GM10847 (cell line): ENCODE data around the gene VDR.
A peak's percentile ranks its signal among the peaks of the same experiment; 100 is the strongest.

Experiments
- POLR2A ChIP-seq: IDR thresholded peaks from 2 replicates; pipeline ENCODE4 v1.6.1; 2011; ENCODE audit not compliant: insufficient read length; ENCODE audit errors: extremely low read depth

The VDR gene

DNA sequence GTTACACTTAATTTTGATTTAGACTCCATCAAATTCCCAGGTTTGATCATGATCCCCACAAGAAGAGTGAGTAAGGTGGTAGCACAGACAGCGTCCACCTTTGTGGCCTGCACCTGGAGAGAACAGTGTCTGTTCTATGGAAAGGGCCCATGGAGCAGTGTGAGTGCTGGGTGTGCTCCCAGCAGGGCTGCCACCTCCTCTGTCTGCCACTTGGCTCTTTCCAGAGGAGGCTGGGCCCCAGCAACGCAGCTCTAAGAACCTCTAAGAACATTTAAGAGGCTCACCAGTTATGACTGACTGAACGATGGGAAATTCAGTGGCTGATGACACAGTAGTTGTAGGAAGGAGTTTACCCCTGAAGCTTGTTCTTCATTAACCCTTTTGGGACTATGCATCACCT lies 17.3 kb downstream of the VDR start:
- TF ChIP-seq POLR2A, result no peak

DNA sequence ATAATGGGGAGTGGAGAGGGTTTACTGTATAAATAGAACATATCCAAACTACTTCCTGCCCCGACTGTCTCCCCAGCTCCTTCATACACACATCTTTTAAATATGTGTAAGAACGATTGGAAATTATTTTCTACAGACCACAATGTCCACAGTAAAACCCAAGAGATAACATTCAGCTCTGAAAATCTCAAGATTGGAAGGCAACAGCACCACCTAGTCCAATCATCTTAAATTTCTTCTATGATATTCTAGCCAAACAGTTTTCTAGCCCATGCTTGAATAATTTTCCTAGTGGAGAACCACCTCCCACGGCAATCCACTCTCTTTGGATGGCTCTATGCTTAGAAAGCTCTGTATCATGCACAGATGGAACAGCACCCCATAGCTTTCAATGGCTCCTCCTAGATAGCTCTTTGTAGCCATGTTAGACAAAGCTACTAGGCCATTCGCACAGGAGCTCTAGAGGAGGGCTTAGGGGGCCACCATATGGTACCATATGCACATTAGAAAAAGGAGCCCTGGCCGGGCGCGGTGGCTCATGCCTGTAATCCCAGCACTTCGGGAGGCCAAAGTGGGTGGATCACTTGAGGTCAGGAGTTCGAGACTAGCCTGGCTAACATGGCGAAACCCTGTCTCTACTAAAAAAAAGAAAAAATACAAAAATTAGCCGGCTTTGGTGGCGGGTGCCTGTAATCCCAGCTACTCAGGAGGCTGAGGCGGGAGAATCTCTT lies 18.1 kb downstream of the VDR start:
- TF ChIP-seq POLR2A, result no peak

DNA sequence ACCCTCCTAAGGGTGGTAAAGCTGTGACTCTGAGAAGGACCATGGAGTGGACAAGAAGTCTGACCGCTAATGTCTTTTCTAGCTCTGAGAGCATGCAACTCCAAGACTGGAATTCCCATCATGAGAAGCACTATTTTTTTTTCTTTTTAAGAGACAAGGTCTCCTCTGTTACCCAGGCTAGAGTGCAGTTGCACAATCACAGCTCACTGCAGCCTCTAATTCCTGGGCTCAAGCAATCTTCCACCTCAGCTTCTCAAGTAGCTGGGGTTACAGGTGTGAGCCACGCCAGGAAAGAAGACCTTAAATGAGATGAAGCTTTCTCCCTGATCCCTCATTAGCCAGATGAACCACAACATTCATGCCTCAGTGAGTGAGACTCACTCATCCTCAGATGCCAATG lies 19.2 kb downstream of the VDR start:
- no peak for TF ChIP-seq POLR2A

DNA sequence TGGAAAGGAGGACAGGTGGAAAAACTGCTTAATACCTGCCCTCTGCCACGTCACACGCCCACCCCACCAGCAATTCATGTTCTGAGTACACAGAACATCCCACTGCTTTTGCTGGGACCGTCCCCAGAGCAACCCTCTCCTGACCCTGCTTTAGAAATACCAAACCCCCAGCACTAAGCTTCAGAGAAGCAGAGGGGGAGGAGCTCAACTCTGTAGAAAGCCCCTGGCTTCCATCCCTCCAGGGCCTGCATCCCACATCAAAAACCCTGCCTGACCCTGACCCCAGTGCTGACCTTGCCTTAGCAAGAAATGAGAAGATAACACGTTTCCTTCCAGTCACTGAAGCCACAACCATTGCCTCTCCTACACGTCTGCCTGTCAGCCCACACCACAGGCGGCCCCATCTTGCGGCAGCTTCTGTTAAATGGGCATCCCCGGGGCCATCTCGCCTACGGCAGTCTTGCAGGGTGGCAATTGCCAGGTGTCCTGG lies 19.7 kb downstream of the VDR start:
- TF ChIP-seq POLR2A, result no peak

DNA sequence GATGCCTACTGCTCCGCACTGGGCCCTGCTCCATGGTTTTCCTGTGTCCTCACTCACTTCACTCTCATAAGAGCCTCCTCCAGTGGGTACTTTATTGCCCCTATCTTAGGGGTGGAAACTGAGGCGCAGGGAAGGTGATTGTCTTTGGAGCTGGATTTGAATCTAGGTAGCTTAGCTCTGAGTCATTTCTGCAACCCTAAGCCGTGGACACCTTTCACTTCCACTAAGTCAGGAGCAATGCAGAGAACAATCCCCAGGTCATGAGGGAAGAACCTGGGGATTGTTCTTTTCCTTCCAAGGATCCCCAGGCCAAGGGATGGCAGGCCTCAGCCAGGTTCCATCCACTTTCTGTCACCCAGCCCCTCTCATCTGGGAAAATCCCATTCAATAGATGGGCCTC lies 20.3 kb downstream of the VDR start:
- TF ChIP-seq POLR2A, result no peak

DNA sequence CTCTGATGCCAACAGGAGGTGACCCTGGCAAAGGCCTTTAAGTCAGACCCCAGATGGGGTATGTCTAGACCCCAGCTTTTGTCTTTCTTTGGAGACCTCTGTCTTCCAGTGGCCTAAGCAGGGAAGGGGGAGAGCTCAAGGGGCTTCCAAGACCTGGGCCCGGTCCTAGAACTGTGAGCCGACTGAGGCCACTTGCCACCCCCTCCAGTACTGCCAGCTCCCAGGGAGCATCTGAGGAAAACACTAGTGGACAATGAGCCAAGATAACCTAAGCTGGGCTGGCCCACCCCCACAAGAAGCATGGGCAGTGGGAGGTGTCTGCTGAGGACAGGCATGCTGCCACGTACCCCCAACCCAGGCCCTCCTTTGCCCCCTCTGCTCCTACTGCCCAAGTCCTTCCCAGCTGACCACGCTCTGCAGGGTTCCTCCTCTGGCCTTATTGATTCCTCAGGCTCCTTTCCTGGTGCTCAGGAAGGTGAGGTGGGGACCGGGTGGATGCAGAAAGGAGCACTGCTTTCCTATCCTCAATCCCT lies 21.1 kb downstream of the VDR start:
- TF ChIP-seq POLR2A, result no peak

DNA sequence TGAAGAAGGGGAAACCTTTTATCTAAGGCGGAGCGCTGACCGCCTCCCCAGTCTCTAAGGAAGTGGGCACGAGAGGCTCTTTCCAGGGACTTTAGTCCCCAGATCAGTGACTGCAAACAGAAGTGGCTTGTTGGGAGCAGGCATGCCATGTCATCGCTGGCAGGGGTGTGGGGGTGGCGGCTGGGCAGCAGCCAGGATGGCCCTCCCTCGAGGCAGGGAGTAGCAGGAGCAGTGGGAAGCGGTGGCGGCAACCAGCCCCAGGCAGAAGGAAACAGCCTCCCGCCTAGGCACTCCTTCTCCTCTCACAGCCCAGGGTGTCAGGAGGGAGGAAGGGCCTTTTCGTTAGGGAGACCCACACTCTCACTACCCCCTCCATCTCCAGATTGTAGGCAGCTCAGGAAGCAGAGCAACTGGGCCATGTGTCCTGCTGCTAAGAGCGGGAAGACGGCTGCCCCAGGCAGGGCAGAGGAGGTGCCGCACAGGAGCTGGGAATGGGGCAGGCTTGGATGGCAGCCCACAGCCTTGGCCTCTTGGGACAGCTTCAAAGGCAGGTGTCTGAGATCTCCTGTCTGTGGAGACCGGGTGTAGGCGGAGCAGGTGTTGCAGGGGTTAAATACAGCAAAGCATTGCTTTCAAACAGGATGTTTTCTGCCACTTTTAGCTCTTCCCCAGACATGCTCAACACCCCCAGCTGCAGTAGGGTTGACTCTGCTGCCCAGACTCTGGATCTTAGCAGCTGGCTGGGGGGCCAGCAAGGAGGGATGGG lies 21.8 kb downstream of the VDR start:
- peak; percentile 0 for TF ChIP-seq POLR2A

DNA sequence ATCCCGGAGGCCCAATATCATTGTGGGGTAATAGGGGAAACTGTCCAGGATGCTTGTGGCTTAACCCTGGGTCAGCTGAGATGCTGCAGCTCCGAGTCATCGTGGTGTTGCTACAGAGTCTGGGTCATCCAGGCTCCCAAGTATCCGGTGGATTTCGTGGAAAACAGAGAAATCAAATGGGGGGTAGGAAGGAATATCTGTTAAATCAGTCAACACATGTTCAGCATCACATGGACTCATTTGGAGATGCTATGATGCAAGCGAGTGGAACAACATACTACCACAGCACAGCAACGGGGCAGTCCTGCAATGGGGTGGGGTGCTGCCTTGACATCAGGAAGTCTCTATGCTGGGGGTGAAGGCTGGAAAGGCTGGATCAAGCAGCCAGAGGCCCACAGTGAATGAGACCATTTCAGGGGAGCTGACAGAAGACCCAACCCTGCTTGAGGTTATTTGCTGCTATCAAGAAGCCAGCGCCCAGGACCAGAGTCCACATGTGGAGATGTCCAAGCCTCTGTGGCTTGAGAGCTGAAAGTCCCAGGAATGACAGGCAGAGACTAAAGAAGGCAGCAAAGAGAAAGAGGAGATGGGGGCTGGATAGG lies 22.9 kb downstream of the VDR start:
- no peak for TF ChIP-seq POLR2A

DNA sequence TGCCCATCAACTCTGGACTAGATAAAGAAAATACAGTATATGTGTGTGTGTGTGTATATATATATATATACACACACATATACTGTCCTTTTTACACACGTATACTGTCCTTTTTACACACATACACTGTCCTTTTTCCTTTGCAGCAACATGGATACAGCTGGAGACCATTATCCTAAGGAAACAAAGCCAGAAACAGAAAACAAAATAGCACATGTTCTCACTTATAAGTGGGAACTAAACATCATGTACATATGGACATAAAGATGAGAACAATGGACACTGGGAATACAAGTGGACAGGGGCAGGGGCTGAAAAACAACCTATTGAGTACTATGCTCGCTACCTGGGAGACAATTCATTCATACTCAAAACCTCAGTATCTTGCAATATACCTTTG lies 23.7 kb downstream of the VDR start:
- TF ChIP-seq POLR2A, result no peak

DNA sequence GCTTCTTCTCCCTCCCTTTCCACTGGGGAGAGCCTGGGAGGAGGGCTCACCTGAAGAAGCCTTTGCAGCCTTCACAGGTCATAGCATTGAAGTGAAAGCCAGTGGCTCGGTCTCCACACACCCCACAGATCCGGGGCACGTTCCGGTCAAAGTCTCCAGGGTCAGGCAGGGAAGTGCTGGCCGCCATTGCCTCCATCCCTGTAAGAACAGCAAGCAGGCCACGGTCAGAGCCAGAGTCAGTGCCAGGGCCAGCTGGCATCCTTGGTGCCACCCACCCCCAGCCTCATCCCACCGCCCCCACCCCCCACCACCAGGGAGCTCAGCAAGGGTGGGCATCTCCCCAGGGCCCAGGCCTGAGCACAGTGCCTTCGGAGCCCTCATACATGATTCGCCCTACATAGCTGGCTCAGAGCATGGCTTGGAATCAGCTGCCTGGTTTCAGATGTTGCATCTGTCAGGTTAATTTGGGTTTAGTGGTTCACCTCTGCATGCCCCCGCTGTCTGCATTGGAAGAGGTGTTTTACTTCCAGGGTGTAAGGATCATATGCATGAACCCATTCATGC lies 25.8 kb downstream of the VDR start:
- no peak for TF ChIP-seq POLR2A

DNA sequence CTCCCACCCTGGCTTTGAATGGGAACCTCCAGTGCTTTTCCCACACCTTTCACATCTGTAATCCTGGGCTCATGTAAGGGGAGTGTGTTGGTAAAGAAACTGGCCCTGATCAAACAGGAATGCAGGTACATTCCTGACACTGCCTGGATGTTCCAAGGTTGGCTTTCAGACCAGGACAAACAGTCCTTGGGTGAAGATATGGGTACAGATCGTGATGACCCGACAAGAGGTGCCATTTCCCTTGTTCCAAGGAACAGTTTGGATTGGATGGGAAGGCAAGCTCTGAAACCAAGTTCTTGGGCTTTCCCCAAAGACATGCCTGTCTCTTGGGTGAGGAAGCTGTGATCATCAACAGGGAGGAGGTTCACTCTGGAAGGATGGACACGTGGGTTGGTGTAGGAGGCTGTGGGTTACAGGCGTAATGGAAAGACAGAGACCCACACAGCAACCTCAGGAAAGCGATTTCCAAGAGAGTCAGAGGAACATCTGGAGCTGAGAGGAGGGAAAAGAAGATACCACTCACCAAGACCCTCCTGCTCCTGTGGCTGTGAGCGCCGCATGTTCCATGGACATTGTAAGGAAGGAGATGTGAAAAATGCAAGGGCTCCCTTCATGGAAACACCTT lies 26.4 kb downstream of the VDR start:
- no peak for TF ChIP-seq POLR2A

DNA sequence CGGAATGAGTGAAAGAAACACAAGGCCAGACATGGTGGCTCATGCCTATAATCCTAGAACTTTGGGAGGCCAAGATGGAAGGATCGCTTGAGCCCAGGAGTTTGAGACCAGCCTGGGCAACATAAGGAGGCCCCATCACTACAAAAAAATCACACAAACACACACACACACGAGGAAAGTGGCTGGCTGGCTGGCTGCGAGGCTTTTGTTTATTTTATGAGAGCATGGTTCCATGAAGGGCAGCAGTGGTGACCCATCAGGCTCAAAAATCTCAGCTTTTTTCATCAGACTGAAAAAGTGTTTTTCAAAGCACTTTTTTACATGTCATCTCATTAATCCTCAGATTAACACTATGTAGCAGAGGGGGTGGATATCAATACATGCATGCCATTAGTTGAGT lies 27.7 kb downstream of the VDR start:
- TF ChIP-seq POLR2A, result no peak

DNA sequence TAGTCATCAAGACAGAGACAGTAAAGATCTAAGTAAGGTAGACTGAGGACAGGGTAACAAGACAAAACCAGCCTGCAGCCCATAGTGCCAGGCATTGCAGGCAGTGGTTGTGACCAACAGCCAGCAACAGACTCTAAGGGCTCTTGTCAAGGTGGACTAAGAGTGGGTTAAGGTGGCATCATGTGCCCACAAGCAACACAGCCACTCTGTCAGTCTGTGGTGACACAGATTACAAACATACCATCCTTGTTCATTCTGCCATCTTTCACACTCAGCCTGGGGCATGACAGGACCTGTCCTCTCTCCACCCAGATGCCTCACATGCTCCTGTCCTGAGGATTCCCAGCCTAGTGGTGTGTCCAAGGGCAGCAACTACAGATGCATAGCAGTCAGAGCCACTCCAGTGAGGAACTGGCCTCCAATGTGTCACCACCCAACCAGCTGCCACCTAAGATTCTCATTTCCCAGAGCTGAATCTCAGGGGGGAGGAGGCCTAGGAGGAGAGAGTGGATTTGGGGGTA lies 28.3 kb downstream of the VDR start:
- TF ChIP-seq POLR2A, result no peak

DNA sequence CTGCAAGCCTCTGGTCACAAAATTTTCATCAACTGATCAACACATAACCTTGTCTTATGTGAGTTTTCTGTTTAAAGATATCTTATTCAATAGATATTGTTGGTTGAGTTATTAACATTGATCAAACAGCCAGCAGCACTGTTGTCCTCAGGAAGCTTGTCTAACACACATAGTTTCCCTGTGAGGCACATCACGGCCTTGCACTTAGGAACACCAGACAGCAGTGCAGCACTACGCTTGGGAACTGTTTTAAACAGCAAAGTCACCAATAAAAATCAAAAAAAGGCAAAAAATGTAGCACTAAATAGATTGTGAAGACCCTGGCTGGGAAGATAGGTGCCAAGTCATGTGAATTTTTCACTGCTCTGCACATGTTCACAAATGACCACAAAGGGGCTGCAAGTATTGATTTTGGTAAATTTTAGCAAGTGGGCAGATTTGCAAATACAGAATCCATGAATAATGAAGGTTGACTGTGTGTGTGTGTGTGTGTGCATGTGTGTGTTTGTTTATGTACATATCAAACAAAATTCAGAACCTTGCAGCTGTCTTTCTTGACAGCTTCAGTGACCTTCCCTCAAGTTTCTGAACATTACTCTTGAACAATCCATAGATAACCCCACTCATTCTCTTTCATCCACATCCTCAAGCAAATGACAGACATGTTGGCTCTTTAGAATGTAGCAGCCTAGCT lies 28.9 kb downstream of the VDR start:
- TF ChIP-seq POLR2A, result no peak
